HepG2 (cell line): ENCODE data around the gene ACBD6. TPM values are rescaled to one million over a fixed set of nuclear protein-coding genes. Genes with fewer than 3 reads are reported as not detected.

Experiments
- ATAC-seq: fragments of 200-7000 bp; cut with Tn5 transposase; 3 replicates; pipeline ENCODE4 v1.9.1; 2020; ENCODE audit warnings: mild to moderate bottlenecking, moderate library complexity
- BruUV-seq: library from RNA; stranded (reverse); fragments of 400-500 nt; replicated peaks from 2 replicates; lab custom pipeline; 2021; lab: Mats Ljungman, UMichigan
- CTCF ChIA-PET: fragments of 300-600 bp; formaldehyde crosslinking; extraction: SDS; loops from one replicate; lab custom pipeline; 2021; ENCODE audit warnings: low total read pairs, inconsistent platforms, low intra/inter-chr PET ratio; lab: Yijun Ruan, JAX
- POLR2A ChIA-PET: fragments of 350-600 bp; sonication (Branson Sonifier 250); formaldehyde crosslinking; loops from one replicate; lab custom pipeline; 2020; ENCODE audit warnings: antibody characterized with exemption, inconsistent platforms; lab: Yijun Ruan, JAX
- DNase-seq: peaks from one replicate; pipeline ENCODE4 v3.0.0-alpha.2; 2015; ENCODE audit warnings: low spot score
- FAIRE-seq: peaks from 3 replicates; lab custom pipeline; 2011; peaks lifted over from hg19 to GRCh38; lab: Jason Lieb, UNC
- H2AFZ ChIP-seq: one replicate; pipeline ENCODE4 v1.6.1; 2011; ENCODE audit warnings: low read length, inconsistent platforms
- H3K27ac ChIP-seq: fragments of 300-600 bp; 3 replicates; pipeline ENCODE4 v1.8.0; 2011; ENCODE audit warnings: mixed run types, mild to moderate bottlenecking, mixed read lengths, low read length, inconsistent platforms; ENCODE audit not compliant: insufficient read depth; ENCODE audit errors: extremely low read length
- H3K27me3 ChIP-seq, 2 experiments: fragments of 200-600 bp in 1 of 2; 2 replicates in 1 of 2; 3 replicates in 1 of 2; pipeline versions ENCODE4 v1.6.0 to v1.8.0; 2011; ENCODE audit warnings: low read length in 2 of 2, mild to moderate bottlenecking in 2 of 2, moderate library complexity in 2 of 2, inconsistent platforms in 1 of 2; ENCODE audit not compliant: insufficient read depth in 2 of 2, control insufficient read depth in 1 of 2
- H3K36me3 ChIP-seq, 2 experiments: fragments of 200-600 bp in 1 of 2; replicated peaks in 1 of 2; 2 replicates in 1 of 2; 3 replicates in 1 of 2; pipeline versions ENCODE4 v1.5.1 to v1.8.0; 2011; ENCODE audit warnings: low read length in 2 of 2, inconsistent platforms in 1 of 2; ENCODE audit not compliant: insufficient read depth in 2 of 2, control insufficient read depth in 1 of 2
- H3K4me1 ChIP-seq: 2 replicates; pipeline ENCODE4 v1.5.1; 2012; ENCODE audit warnings: low read length, inconsistent platforms; ENCODE audit not compliant: insufficient read depth
- H3K4me2 ChIP-seq: 2 replicates; pipeline ENCODE4 v1.6.0; 2011; ENCODE audit warnings: low read depth, low read length, inconsistent platforms
- H3K4me3 ChIP-seq, 3 experiments: fragments of 200-600 bp in 1 of 3; sonication (generic), shearing (Covaris generic) in 1 of 3; replicated peaks in 1 of 3; 2 replicates each; pipeline ENCODE4 v1.5.1; 2011 to 2016; ENCODE audit warnings: low read length in 3 of 3, inconsistent platforms in 2 of 3, low read depth in 2 of 3, mild to moderate bottlenecking in 2 of 3, control low read depth in 1 of 3, mixed read lengths in 1 of 3; ENCODE audit not compliant: insufficient read depth in 1 of 3
- H3K79me2 ChIP-seq: one replicate; pipeline ENCODE4 v1.6.1; 2011; ENCODE audit warnings: low read length, inconsistent platforms; ENCODE audit not compliant: insufficient read depth
- H3K9ac ChIP-seq: 2 replicates; pipeline ENCODE4 v1.6.0; 2011; ENCODE audit warnings: mild to moderate bottlenecking, low read depth, low read length, inconsistent platforms; ENCODE audit not compliant: insufficient read depth
- H3K9me3 ChIP-seq: 2 replicates; pipeline ENCODE4 v1.5.1; 2012; ENCODE audit warnings: mild to moderate bottlenecking, low read length
- H4K20me1 ChIP-seq: 2 replicates; pipeline ENCODE4 v1.6.0; 2011; ENCODE audit warnings: inconsistent platforms, mild to moderate bottlenecking, low read length, moderate library complexity; ENCODE audit not compliant: insufficient read depth
- AFF4 ChIP-seq: sonication (generic); formaldehyde crosslinking; IDR thresholded peaks from 2 replicates; pipeline ENCODE4 v1.4.0; 2020; ENCODE audit warnings: missing genetic modification reagents
- AGO2 ChIP-seq: fragments of 200-400 bp; formaldehyde crosslinking; optimal IDR thresholded peaks from 2 replicates; pipeline ENCODE3; 2017; ENCODE audit warnings: mild to moderate bottlenecking, low read depth, low read length, moderate library complexity
- CHCHD3 ChIP-seq: sonication (generic); formaldehyde crosslinking; IDR thresholded peaks from 2 replicates; pipeline ENCODE4 v1.8.0; 2022; ENCODE audit warnings: mild to moderate bottlenecking, missing genetic modification reagents, moderate library complexity
- DMAP1 ChIP-seq: IDR thresholded peaks from 2 replicates; pipeline ENCODE4 v1.6.1; 2016
- FOXC1 ChIP-seq: sonication (generic); formaldehyde crosslinking; IDR thresholded peaks from 2 replicates; pipeline ENCODE4 v1.8.0; 2022; ENCODE audit warnings: mild to moderate bottlenecking, missing genetic modification reagents, borderline replicate concordance
- GLMP ChIP-seq: sonication (generic); formaldehyde crosslinking; IDR thresholded peaks from 2 replicates; pipeline ENCODE4 v1.9.0; 2021; ENCODE audit warnings: missing genetic modification reagents, mild to moderate bottlenecking, borderline replicate concordance
- NFIB ChIP-seq: sonication (generic); formaldehyde crosslinking; IDR thresholded peaks from 2 replicates; pipeline ENCODE4 v1.9.0; 2021; ENCODE audit warnings: missing genetic modification reagents, mild to moderate bottlenecking, borderline replicate concordance
- ZNF10 ChIP-seq: sonication (generic); formaldehyde crosslinking; IDR thresholded peaks from 2 replicates; pipeline ENCODE4 v1.4.0; 2020; ENCODE audit warnings: mild to moderate bottlenecking, low read depth, missing genetic modification reagents, borderline replicate concordance
- ZNF256 ChIP-seq: sonication (generic); formaldehyde crosslinking; conservative IDR thresholded peaks from 2 replicates; pipeline ENCODE4 v1.4.0; 2020; ENCODE audit warnings: missing genetic modification reagents
- ZNF468 ChIP-seq: sonication (generic); formaldehyde crosslinking; IDR thresholded peaks from 2 replicates; pipeline ENCODE4 v1.8.0; 2022; ENCODE audit warnings: mild to moderate bottlenecking, moderate library complexity, missing genetic modification reagents
- ZNF75D ChIP-seq: sonication (generic); formaldehyde crosslinking; IDR thresholded peaks from 2 replicates; pipeline ENCODE4 v1.8.1; 2023; ENCODE audit warnings: missing genetic modification reagents, mild to moderate bottlenecking, borderline replicate concordance
- WGBS: methylation state at CpG from one replicate; pipeline ENCODE4 v1.1.6; 2017; ENCODE audit warnings: low lambda C conversion rate; 5-methylcytosine and 5-hydroxymethylcytosine counted together
- in situ Hi-C: cut with HindIII; loops from 2 replicates; pipeline ENCODE4 v1.10.0; 2017; ENCODE audit warnings: low pct_unique_long_range_greater_than_20kb; ENCODE audit not compliant: extremely low pct_ligation_motif_present
- intact Hi-C: fragments of 100-400 bp; cut with micrococcal nuclease; formaldehyde crosslinking; loops from one replicate; pipeline ENCODE4 v1.10.0; 2022; ENCODE audit not compliant: unreplicated experiment
- polyA plus RNA-seq, 8 experiments: library from polyadenylated mRNA; depleted of rRNA in 3 of 8; stranded (reverse) in 7 of 8; unstranded in 1 of 8; fragments of >200 nt; fragmentation: Illumina TruSeq in 4 of 8; extraction: Trizol in 4 of 8; gene quantifications; 2 replicates each; pipeline versions ENCODE4 v1.2.1 to v1.2.3, GENCODE V29; 2011 to 2016; ENCODE audit warnings: low read depth in 4 of 8, missing spikeins in 1 of 8, mixed read lengths in 1 of 8; ENCODE audit not compliant: insufficient read depth in 1 of 8
- total RNA-seq, 5 experiments: library from RNA; depleted of rRNA; stranded (reverse); fragments of >200 nt; fragmentation: Illumina TruSeq; extraction: Trizol; gene quantifications; 2 replicates each; pipeline ENCODE4 v1.2.3, GENCODE V29; 2016; ENCODE audit warnings: low read depth in 1 of 5
- TF ChIP-seq, protein P1 (sequence below): sonication (generic); formaldehyde crosslinking; IDR thresholded peaks from 2 replicates; pipeline ENCODE4 v1.4.0; 2020; ENCODE audit warnings: mild to moderate bottlenecking, missing genetic modification reagents

The ACBD6 gene
- total and polyA plus RNA-seq, 2 of the 13 experiments (the other 11 are each of a cell fraction or from before 2014, with no cell fraction given), result 33.5 to 47.2 TPM

- WGBS, result 55% methylated on average over 10 of the region's 10 CpGs
- Histone ChIP-seq H4K20me1 (no peaks in the 10 kb centered on the region), H3K9me3 (no peaks in the 10 kb centered on the region), H3K27ac (no peak overlapping the region), H3K9ac (no peak overlapping the region), H3K4me1 (peaks cover 11% of the 10 kb centered on the region), H3K4me2 (no peak overlapping the region), H3K27me3 (peaks cover 8 to 56% of the 10 kb centered on the region in 2 experiments), H2AFZ (no peak overlapping the region), H3K36me3 (no peaks in the 10 kb centered on the region), H3K4me3 (no peak overlapping the region), H3K79me2 (no peaks in the 10 kb centered on the region)
- CTCF ChIA-PET, result no interaction called here
- in situ Hi-C loops (loop anchor here (10.0 kb wide), 1 partner anchor 76 kb away; no protein-coding TSS in a partner anchor), intact Hi-C loops (no loop called here)
- POLR2A ChIA-PET, result no interaction called here
- DNase-seq (no peak), FAIRE-seq (no peak), ATAC-seq (no peak)
- no TSS peak for BruUV-seq
- TF ChIP-seq ZNF75D (CRISPR knock-in tag), result no peak
- TF ChIP-seq, protein P1, sequence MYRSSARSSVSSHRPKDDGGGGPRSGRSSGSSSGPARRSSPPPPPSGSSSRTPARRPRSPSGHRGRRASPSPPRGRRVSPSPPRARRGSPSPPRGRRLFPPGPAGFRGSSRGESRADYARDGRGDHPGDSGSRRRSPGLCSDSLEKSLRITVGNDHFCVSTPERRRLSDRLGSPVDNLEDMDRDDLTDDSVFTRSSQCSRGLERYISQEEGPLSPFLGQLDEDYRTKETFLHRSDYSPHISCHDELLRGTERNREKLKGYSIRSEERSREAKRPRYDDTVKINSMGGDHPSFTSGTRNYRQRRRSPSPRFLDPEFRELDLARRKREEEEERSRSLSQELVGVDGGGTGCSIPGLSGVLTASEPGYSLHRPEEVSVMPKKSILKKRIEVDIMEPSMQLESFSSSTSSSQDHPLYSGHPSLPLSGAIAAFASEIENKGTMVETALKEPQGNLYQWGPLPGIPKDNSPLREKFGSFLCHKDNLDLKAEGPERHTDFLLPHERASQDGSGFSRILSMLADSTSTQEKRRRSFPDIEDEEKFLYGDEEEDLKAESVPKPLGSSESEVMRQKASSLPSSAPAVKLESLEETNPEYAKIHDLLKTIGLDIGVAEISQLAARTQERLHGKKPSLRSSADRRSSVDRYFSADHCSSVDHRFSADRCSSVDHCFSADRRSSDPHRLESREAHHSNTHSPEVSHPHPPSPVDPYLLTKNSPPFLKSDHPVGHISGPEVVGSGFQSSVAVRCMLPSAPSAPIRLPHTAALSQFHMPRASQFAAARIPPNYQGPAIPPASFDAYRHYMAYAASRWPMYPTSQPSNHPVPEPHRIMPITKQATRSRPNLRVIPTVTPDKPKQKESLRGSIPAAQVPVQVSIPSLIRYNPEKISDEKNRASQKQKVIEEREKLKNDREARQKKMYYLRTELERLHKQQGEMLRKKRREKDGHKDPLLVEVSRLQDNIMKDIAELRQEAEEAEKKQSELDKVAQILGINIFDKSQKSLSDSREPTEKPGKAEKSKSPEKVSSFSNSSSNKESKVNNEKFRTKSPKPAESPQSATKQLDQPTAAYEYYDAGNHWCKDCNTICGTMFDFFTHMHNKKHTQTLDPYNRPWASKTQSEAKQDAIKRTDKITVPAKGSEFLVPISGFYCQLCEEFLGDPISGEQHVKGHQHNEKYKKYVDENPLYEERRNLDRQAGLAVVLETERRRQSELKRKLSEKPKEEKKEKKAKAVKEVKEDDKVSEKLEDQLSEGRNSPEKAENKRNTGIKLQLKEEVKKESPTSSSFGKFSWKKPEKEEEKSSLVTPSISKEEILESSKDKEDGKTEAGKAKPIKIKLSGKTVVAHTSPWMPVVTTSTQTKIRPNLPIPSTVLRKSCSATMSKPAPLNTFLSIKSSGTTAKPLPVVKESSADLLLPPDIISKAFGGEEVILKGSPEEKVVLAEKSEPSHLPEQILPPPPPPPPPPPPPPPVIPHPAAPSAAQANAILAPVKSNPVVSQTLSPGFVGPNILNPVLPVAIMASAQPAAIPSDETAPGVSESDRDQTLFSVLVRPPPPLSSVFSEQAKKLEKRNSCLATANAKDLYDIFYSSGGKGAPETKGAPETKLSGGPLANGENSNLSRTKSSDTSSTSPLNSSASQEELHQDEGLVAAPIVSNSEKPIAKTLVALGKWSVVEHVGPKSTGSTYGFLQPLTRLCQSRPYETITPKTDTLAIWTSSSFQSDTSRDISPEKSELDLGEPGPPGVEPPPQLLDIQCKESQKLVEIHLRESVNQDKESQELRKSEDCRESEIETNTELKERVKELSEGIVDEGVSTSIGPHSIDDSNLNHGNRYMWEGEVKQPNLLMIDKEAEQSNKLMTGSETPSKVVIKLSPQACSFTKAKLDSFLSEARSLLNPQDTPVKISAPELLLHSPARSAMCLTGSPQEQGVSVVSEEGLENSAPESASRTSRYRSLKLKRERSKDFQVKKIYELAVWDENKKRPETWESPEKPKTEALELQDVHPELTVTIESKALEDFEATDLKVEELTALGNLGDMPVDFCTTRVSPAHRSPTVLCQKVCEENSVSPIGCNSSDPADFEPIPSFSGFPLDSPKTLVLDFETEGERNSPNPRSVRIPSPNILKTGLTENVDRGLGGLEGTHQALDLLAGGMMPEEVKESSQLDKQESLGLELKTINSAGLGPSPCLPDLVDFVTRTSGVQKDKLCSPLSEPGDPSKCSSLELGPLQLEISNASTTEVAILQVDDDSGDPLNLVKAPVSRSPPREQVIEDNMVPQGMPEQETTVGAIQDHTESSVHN (CRISPR knock-in tag), result no peak
- no peak for TF ChIP-seq FOXC1 (CRISPR knock-in tag)
- TF ChIP-seq AFF4 (CRISPR knock-in tag), result no peak
- TF ChIP-seq CHCHD3 (CRISPR knock-in tag), result no peak
- TF ChIP-seq AGO2, result no peak
- TF ChIP-seq DMAP1, result no peak
- TF ChIP-seq ZNF468, result no peak
- no peak for TF ChIP-seq GLMP (CRISPR knock-in tag)
- TF ChIP-seq ZNF256 (CRISPR knock-in tag), result no peak
- TF ChIP-seq ZNF10 (CRISPR knock-in tag), result no peak
- TF ChIP-seq NFIB, result no peak
These were observed 241.3 kb downstream of the ACBD6 start for GRCh38 chr1:180261030-180261429.
